GM21381 (cell line): ENCODE results near the gene HORMAD2.

ENCODE experiments used
- ATAC-seq: cut with Tn5 transposase; IDR thresholded peaks from one replicate; pipeline ENCODE4 v1.9.1; 2021; ENCODE audit warnings: mild to moderate bottlenecking, moderate library complexity; ENCODE audit not compliant: unreplicated experiment

Gene HORMAD2, protein sequence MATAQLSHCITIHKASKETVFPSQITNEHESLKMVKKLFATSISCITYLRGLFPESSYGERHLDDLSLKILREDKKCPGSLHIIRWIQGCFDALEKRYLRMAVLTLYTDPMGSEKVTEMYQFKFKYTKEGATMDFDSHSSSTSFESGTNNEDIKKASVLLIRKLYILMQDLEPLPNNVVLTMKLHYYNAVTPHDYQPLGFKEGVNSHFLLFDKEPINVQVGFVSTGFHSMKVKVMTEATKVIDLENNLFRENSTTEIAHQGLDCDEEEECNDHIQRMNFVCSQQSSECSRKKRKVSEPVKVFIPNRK

DNA sequence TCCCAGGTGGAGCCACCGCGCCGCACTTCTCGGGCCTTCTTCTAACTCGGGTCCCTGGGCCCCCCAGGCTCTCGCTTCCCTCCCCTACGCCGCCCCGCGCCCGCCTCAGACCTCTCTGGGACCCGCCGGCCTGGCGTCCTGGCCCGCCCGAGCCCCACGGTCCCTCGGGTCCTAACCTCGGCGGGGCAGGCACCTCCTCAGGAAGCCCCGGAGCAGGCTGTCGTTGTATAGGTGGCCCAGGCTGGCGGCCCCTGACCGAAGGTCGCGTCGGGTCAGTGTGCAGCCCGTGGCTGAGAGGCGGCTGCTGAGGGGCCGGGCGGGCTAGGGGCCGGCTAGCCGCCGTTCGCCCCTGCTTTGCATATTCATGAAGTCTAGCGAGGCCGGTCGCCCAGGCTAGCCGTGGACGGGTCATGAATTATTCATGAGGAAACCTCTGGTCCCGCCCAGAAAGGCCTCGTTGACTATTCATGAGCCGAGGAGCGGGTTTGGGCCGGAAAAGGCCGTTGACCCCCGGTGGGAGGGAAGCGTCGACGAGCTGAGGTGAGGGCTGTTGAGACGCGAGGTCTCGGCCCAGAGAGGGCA lies at the start of gene HORMAD2:
Gene HORMAD2 (plus strand): TSS at position 513 of the 582 bp plus-strand sequence. CDS start 13,489 bp downstream, outside the sequence.
- no peak for ATAC-seq

GRCh38 chr22:30031328-30031727 lies 48.9 kb upstream of the HORMAD2 start:
- no peak for ATAC-seq

DNA sequence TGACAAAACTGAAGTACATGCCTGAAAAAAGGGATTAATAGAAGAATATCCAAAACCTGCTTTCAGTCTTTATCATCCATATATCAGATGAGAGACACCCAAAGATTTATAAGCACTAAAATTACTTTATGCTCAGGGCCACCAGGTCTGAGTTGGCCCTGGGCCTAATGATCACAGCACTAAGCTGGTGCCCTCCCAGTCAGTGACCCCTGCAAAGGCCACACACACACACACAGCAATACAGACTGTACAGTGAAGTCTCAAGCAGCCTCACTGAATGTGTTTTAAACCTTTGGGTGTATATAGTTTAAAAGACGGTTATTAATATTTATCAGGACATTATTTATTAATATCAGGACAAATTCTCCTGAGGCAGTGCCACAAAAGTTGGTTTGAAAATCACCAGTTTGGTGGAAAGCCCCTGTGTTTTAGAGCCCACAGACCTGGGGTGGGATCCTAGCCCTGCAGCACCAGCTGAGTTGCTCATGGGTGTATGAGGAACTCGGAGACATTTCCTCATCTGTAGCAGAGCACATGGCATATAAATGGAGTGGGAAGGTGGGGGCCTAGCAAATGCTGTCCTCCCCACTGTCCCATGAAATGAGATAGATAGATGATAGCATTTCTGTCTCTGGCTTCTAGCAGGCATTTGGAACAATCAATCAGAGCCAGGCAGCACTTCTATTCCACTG lies 48.4 kb upstream of the HORMAD2 start:
- ATAC-seq: no peak

GRCh38 chr22:30033137-30033536 lies 47.1 kb upstream of the HORMAD2 start:
- no peak for ATAC-seq

DNA sequence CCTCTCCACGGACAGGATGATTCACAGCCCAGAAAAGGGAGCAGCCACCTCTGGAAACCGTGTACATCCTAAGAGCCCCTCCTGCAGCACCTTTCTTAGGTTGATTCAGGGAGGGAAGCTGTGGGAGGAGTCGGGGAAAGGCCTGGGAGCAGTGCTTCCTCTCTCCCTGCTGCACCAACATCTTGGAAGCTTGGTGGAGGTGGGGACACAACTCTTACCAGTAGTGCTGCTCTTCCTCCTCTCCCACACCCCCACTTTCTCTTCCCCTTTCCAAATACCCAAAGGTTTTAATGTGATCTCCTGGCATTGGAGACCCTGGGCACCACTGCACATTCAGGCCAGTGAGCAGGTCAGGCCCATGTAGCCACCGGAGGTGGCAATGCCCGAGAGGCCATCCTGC lies 46.4 kb upstream of the HORMAD2 start:
- ATAC-seq: no peak

DNA sequence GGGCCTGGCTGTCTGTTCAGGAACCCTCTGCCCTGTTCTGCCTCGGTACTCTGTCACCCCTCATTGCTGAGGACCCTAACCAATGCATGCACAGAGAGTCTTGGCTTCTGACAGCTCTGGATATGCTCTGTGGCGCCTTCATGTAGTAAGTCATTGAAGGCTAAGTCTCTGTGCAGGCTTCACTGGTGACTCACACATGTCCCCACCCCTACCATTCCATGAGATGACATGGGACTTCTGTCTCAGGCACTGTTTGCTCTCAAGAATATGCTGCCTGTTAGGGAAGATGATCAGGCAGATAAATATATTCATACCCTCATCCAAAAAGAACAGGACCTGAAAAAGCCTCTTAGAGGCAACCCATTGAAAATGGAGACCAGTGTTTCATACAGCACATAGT lies 43.6 kb upstream of the HORMAD2 start:
- no peak for ATAC-seq

- ATAC-seq: no peak
Observed at GRCh38 chr22:30038219-30038618, 42.0 kb upstream of the HORMAD2 start.

DNA sequence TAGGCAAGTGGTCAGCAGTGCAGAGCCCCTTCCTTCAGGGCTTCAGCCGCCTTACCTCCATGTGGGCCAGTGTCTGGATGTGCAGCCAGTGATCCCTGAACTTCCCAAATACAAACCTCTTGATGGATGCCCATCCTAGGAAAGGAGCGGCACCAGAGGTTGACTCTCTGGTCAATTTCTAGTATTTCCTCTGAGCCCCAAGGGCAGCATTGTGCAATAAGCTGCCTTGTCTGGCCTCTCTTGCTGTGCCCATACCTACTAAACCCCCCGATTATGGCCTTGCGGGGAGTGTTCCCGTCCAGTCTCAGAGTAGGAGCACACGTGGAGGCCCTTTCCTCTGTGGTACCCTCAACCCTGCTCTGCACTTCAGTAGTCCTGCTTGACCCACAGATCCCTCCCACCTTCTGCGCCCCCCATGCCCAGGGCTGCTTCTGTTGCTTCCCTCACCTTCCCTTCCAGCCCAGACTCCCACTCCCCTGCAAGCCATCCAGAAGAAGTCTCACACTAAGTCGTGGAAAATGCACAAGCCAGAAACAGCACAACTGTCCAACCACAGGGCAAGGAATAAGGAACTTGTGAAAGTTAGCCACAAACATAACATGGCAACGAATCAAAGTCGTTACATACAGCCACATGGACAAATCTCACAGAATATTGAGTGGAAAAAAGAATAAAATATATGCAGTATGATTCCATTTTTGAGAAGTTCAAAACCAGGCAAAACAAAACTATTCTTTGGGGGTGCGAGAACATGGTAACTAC lies 39.6 kb upstream of the HORMAD2 start:
- no peak for ATAC-seq

GRCh38 chr22:30041475-30041874 lies 38.8 kb upstream of the HORMAD2 start:
- no peak for ATAC-seq

DNA sequence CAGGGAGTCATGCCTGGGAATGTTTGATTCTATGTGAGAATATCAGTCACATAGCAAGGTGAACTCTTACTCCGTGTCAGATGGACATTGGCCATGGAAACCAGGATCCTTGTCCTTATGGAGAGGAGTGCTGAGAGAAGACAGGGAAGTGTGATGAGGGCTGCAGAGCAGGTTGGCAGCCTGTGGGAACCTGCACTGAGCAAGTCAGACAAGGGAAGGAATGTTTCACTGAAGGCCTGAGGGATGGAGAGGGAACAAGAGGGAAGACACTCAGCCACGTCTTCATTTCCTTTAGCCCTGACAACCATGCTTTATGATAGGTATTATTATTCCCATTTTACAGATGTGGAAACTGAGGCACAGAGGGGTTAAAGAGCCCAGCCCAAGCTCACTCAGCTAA lies 38.4 kb upstream of the HORMAD2 start:
- ATAC-seq: no peak

DNA sequence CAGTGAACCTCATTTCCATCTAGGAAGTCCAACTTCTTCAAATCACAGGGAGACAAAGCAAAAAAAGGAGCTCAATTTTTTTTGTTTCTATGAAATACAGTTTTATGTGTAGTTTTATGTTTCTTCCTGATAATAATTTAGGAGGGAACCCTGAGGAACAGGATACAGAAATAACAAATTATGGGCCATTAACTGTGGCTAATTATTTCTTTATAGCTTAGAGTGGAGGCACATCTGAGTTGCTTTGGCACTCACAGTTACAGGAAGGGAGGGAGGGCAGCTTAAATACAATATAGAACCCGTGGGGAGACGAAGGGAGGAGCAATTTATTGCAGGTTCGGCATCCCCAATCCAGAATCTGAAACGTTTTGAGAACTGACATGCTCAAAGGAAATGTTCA lies 37.1 kb upstream of the HORMAD2 start:
- no peak for ATAC-seq

- no peak for ATAC-seq
Observed at GRCh38 chr22:30044369-30044768, 35.9 kb upstream of the HORMAD2 start.

- ATAC-seq: no peak
Observed at GRCh38 chr22:30044881-30045493, 35.3 kb upstream of the HORMAD2 start.

- no peak for ATAC-seq
Observed at GRCh38 chr22:30045494-30045887, 34.8 kb upstream of the HORMAD2 start.

GRCh38 chr22:30045901-30046715 lies 34.2 kb upstream of the HORMAD2 start:
- no peak for ATAC-seq

- ATAC-seq: no peak
Observed at GRCh38 chr22:30046716-30047363, 33.4 kb upstream of the HORMAD2 start.

GRCh38 chr22:30047364-30047738 lies 32.9 kb upstream of the HORMAD2 start:
- ATAC-seq: no peak

GRCh38 chr22:30048681-30049080 lies 31.6 kb upstream of the HORMAD2 start:
- no peak for ATAC-seq

GRCh38 chr22:30054067-30054763 lies 26.0 kb upstream of the HORMAD2 start:
- no peak for ATAC-seq
